NB4 (cell line): ENCODE results near the gene KSR1.
"Not testable (repeated sequence)": the region's sequence is repeated elsewhere in the genome, so short reads cannot be mapped to it uniquely, and the experiment has no call there.

Source experiments
- CTCF ChIP-seq: IDR thresholded peaks from one replicate; pipeline ENCODE4 v1.5.1; 2012; ENCODE audit warnings: low read depth, low read length
- POLR2A ChIP-seq: IDR thresholded peaks from 2 replicates; pipeline ENCODE4 v1.6.1; 2011; ENCODE audit warnings: mild to moderate bottlenecking; ENCODE audit not compliant: insufficient read length; ENCODE audit errors: extremely low read depth
- TF ChIP-seq, protein P1 (sequence below): IDR thresholded peaks from 2 replicates; pipeline ENCODE4 v1.6.1; 2011; ENCODE audit warnings: low read depth, low read length

- TF ChIP-seq POLR2A, CTCF: not testable (repeated sequence)
- TF ChIP-seq, protein P1, sequence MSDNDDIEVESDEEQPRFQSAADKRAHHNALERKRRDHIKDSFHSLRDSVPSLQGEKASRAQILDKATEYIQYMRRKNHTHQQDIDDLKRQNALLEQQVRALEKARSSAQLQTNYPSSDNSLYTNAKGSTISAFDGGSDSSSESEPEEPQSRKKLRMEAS, result not testable (repeated sequence)
Observed at GRCh38 chr17:27666270-27666669, 210.0 kb downstream of the KSR1 start.
